22Rv1 (cell line): ENCODE measurements around the gene OR2AT4.

Source experiments
- H3K27ac ChIP-seq: fragments of 450-650 bp; 2 replicates; pipeline ENCODE4 v1.5.1; 2017
- CTCF ChIP-seq: fragments of 450-650 bp; IDR thresholded peaks from 2 replicates; pipeline ENCODE4 v1.5.1; 2017; ENCODE audit warnings: mild to moderate bottlenecking
- ZFX ChIP-seq: fragments of 450-650 bp; IDR thresholded peaks from 2 replicates; pipeline ENCODE4 v1.6.1; 2017; ENCODE audit warnings: antibody characterized with exemption, borderline replicate concordance

OR2AT4 gene

DNA sequence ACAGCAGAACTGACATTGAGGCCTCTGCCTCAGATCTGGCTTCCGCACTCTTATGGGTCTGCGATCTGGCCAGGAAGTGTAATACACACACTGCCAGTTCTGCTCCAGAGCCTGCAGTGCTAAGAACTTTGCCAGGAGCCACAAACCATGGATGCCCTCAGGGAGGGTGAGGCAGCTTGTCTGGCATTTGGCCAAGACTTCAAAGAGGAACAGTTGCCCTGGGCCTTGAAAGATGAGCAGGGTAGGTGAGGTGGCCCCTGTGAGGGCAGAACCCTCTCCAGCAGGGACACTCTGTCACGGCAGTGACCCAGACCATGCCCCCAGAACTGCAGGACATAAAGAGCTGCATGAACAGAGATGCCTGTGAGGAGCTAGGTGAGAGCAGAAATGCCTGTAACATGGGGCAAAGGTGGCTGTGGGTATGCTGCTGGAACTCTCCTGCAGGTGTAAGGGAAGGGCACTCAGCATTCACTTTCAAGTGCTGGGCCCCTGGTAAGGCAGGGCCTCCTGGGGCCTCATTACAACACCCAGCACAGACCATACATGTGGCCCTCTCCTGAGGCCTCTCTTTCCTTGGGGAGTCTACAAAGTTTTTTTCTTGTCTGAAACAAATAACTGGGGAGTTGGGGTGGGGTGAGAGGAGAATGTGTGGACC lies 60.6 kb downstream of the OR2AT4 start:
- TF ChIP-seq CTCF (no peak), ZFX (no peak)

GRCh38 chr11:75035256-75035655 lies 61.4 kb downstream of the OR2AT4 start:
- no peak overlapping the region for H3K27ac ChIP-seq
- TF ChIP-seq CTCF (no peak), ZFX (no peak)

More for the DNA sequence above, 60.6 kb downstream of the OR2AT4 start:
- no peak overlapping the region for H3K27ac ChIP-seq

GRCh38 chr11:75033916-75034315 lies 62.8 kb downstream of the OR2AT4 start:
- TF ChIP-seq ZFX, result no peak
- no peak for TF ChIP-seq CTCF
- H3K27ac ChIP-seq, result no peak overlapping the region

GRCh38 chr11:75032550-75032935 lies 64.1 kb downstream of the OR2AT4 start:
- TF ChIP-seq ZFX (no peak), CTCF (no peak)
- H3K27ac ChIP-seq, result no peak overlapping the region

GRCh38 chr11:75031771-75032549 lies 64.7 kb downstream of the OR2AT4 start:
- TF ChIP-seq CTCF (peak; percentile 89), ZFX (no peak)
- H3K27ac ChIP-seq, result no peak overlapping the region
